GM18858 (cell line): Measurements from ENCODE around the gene GRPEL1.

Source experiments
- ATAC-seq: cut with Tn5 transposase; IDR thresholded peaks from one replicate; pipeline ENCODE4 v1.9.1; 2021; ENCODE audit not compliant: unreplicated experiment

The GRPEL1 gene

GRCh38 chr4:7066006-7066405, 1.9 kb downstream of the GRPEL1 start:
- ATAC-seq: no peak

DNA sequence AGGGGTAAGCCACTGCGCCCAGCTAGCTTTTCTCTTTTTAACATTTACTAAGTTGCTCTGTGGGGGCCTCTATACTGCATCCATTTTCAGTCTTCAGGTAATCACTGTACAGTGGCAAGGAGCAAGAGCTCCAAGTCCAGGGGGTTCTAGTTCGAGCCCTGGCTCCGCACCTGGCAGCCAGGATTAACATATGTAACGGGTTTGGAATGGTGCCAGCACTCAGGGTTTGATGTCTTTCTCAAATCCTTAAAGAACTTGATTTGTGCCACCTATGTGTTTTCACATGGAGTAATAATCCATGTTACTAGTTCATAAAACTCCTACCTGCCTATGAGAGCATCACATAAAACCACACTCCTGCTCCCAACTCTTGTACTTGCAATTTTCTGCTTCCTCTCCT, 4.5 kb downstream of the GRPEL1 start:
- ATAC-seq: no peak

- ATAC-seq: no peak
These were observed 5.0 kb downstream of the GRPEL1 start for GRCh38 chr4:7062816-7063215.

DNA sequence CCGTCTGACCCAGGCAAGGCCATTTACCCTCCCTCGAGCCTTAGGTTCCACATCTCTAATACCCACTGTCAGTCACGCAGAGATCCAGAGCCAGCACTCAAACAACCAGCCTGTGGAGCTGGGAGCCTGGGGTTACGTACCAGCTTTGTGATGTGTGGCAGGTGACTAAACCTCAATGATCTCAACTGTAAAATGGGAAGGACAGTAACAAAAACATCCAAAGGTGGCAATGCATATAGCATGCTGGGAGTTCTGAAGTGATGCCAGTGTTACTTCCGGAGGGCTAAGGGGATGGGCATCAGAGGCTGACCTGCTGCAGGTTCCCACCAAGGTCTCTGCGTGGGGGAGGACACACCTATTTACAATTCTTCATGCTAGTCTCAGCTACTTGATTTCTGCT, 6.0 kb downstream of the GRPEL1 start:
- no peak for ATAC-seq

DNA sequence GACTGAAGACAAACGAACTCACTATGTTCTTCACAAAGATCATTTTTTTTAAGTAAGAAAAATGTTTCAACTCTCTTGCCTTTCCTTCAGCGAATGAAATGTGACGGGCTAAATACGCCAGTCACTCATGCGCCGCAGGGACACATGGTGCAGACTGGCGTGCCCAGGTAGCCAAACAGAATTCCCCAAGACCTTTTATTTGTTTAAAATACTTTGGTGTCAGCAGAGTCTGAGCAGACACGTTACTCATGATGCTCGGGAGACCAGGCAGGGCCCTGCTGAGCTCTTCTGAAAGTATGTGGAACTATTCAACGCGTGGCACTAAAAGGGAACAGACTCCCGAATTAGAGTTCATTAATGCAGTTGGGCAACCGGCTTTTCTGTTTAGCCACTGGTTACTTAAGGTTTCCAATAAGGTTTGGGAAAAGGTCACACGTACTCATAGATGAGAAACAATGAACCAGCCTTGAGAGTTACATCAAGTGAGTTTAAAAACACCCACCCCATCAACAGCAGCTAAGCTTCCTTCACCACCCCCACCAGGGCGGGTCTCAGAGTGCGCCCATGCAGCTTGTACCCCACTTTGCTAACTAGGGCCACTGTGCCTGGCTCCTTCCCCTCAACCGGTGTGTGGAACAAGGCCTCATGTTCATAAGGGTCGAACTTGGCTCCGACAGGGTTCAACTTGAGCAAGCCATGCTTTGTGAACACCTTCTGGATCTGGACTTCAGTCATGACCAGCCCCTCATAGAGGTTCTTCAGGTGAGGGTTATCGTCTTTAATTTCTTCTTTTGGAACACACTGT, 7.3 kb downstream of the GRPEL1 start:
- no peak for ATAC-seq

DNA sequence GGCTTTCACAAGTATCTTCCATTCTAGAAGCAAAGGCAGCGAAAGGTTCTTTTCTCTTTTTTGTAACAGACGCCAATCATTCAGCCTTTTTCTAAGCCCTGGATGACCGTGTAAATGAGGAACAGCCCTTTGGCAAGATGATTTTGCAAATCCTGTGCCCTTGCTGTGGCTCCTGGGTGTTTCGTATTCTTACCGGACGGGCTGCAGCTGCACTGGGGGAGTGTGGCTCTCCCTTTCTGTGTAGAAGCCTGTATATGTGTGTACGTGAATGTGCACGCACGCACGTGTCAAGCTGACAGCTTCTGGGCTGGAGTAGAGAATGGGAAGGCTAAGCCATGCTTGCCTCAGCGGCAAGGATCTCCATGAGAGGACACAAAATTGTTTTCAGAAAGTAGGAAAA, 8.2 kb downstream of the GRPEL1 start:
- no peak for ATAC-seq

GRCh38 chr4:7058792-7059191, 9.1 kb downstream of the GRPEL1 start:
- peak; percentile 11 for ATAC-seq

GRCh38 chr4:7055990-7056325, 11.9 kb downstream of the GRPEL1 start:
- no peak for ATAC-seq

DNA sequence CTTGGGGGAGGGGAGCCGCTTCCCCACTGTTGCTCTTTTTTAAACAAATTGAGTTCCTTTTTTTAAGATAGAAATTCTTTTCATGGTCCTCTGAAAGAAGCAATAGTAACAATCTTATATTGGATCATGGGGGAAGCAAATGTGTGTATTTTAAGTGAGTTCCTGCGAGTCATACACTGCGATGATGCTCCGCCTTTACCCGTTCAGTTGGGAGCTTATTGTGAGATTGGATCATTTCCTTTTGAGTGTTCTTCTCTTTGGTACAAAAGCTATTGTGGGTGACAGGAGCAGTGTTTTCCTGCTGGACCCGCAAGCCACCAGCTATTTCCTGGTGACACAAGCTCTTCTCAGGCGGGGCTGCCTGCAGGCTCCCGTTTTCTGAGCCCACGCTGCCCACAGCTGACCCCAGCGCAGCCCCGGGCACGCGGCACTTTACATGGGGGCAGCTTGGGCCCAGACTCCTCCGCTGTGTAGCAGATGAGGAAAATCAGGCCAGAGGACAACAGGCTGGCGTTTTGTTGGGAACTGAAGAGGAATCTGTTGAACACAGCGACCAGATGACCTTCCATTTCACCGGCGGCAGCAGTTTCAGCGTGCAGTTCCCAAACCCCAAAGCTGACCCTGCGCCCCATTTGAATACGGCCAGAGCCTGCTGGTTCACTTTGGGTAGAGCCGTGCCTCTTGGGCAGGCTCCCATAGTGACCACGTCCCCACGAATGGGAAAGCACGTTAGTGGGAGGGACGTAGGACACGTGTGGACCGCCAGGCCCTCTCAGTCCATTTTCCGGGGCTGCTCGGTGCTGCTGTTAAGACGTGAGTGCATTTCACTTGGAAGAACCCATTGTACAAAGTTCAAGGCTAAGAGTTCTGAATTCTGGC, 12.5 kb downstream of the GRPEL1 start:
- ATAC-seq: no peak

DNA sequence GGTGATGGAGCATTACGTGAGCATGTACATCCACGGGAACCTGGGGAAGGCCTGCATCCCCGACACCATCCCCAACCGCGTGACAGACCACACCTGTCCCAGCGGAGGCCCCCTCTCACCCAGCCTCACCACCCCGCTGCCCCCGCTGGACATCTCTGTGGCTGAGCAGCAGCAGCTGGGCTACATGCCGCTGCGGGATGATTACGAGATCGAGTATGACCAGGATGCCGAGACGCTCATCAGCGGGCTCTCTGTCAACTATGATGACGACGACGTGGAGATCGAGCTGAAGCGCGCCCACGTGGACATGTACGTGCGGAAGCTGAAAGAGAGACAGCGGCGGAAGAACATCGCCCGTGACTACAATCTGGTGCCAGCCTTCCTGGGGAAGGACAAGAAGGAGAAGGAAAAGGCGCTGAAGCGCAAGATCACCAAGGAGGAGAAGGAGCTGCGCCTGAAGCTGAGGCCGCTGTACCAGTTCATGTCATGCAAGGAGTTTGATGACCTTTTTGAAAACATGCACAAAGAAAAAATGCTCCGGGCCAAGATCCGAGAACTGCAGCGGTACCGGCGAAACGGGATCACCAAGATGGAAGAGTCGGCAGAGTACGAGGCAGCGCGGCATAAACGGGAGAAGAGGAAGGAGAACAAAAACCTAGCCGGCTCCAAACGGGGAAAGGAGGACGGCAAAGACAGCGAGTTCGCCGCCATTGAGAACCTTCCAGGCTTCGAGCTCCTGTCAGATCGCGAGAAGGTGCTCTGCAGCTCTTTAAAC, 13.6 kb downstream of the GRPEL1 start:
- ATAC-seq: no peak

GRCh38 chr4:7052923-7053715, 14.7 kb downstream of the GRPEL1 start:
- ATAC-seq: no peak

DNA sequence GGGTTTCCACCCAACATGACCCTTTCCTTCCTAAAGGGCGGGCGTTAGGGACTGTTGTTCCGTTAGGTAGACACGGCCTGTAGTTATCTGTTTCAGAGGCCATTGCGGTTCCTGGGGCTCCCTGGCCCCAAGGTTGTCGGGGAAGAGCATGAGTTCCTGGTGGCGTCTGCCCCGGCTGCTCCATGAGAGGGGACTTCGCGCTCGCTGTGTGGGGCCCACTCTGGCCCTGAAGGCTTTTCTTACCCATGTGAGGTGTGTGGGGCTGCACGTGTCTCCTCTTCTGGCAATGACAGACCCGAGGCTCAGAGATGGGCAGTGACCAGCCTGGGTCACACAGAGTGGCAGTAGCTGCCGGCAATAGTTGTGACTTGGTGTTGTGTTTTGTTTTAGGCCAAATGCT, 15.6 kb downstream of the GRPEL1 start:
- ATAC-seq: no peak

DNA sequence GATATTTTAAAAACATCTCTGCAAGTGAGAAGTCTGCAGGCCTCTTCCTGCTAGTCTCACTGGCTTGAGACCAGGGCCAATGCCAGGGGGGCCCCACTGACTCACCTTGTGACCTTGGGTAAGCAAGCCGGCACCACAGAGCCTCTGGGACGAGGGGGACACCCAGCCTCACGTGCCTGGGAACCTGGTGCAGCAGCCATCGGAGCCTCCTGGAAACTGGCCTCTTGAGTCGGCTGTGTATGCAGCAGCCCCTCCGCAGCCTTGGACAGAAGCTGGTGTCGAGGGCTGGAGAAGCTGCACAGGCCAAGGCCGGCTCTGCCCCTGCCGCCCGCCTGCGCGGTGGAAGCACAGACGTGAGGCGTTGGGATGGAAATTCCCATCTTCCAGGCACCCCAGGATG, 16.0 kb downstream of the GRPEL1 start:
- ATAC-seq: no peak

- ATAC-seq: no peak
These were observed 16.7 kb downstream of the GRPEL1 start for GRCh38 chr4:7051144-7051495.

DNA sequence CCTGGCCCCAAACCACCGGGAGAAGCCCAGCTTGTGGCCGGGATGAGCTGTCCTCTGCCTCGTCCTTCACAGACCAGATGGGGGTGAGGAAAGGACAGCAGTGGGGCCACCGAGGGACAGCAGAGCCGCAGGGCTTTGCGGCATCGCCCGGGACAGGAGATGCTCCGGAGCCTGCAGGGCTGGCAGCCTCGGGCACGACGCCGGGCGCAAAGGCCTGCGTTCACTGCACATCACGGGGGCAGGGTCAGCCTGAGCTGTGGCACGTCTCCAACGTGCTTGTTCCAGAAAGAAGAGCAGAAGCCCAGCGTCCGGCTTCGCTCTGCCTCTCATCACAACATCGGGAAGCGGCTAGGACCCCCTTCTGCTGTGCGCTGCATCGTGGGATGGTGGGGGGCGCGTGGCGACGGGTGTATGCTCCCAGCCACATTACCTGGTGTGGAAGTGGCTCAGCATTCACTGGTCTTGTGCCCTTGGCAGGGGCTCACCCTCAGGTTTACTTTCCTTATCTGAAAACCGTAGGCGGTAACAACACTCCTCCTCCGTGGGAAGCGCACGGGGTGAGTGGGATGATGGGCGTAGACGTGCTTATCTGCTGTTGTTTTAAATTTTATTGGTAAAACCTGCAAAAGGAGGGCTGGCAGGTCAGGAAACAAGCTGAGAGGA, 17.3 kb downstream of the GRPEL1 start:
- no peak for ATAC-seq

DNA sequence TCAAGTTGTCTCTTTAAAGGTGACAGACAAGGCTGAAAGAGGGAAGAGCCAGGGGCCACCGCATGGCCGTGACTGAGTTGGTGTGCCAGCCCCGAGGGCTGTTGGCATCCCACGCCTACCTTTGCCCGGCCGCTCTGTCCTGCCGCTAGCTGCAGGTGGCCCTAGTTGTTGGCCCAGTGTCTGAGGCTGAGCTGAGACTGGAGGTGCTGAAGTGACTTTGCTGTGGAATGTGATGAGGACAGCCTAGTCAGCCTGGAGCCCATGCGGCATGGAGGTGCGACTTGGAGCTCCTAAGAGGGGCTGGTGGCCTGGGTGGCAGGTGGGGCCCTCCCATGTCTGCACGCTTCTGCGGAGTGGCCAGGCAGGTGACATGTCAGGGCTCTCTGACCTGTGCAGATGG, 18.1 kb downstream of the GRPEL1 start:
- ATAC-seq: no peak

GRCh38 chr4:7049295-7049694, 18.6 kb downstream of the GRPEL1 start:
- ATAC-seq: no peak

DNA sequence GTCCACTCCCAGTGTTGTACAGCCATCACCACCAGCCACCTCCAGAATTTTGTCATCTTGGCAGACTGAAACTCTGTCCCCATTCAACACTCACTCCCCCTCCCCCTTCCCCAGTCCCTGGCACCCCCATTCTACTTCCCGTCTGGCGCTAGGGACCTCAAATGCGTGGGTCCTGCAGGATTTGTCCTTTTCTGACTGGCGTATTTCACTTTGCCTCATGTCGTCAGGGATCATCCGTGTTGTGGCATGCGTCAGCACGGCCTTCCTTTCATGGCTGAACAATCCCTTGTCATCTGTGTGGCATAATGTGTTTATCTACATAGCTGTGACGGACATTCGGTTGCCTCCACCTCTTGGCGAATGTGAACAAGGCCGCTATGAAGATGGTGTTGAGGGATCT, 19.2 kb downstream of the GRPEL1 start:
- no peak for ATAC-seq

DNA sequence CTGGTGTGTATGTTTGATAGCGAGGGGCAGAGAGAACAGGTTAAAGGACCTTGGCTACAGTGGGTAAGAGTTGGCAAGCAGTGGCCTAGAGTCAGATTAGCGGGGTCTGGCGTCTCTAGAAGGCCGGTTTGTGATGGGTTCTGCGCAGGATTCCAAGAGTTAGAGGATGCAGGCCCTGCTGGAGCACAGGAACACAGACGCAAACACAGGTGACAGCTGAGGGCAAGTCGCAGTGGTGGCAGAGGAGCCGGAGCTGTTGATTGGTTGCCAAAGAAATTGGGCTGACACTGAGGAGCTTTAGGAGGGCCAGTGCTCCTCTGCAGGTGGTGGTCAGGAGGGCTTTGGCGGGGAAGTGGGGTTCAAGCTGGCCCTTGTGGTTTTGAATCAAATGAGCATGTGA, 20.9 kb downstream of the GRPEL1 start:
- no peak for ATAC-seq
